ENCODE results near the gene MTF1.

Gene MTF1

DNA sequence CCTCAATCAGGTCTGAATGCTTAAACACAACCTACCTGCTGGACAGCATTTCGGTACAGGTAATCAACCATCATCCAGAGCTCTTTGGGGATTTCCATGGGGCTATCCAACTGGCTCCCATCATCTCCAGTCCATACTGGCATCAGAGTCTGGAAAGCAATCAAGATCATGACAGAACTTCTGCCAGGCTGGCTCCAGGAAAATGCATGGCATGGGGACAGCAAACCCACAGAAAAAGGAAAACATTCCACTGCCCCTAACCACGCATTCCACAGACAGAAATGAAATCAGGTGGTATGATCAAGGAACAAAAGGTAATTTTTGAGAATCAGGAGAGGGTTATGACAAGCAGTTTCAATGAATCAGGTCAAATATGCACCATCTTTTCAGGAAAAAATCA is 9.1 kb upstream of the MTF1 start:
- DNase-seq (ENCODE audit: low read depth in 2 of 2), result no peak

DNA sequence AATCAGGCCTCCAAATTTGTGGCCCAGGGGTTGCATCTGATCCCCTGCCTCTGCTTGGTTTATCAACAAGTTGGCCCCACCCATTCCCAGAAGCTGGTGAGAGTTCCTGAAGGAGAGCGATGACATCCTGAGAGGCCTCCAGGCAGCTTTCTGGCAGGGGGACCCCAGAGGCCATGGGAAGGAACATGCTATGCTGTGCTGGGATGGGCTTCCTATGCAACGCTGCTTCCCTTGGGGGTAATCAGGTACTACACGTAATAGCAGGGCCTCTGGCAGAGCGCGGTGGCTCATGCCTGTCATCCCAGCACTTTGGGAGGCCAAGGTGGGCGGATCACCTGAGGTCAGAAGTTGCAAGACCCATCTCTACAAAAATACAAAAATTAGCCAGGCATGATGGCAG is 8.4 kb upstream of the MTF1 start:
- no peak for DNase-seq (ENCODE audit: low read depth in 2 of 2)

DNA sequence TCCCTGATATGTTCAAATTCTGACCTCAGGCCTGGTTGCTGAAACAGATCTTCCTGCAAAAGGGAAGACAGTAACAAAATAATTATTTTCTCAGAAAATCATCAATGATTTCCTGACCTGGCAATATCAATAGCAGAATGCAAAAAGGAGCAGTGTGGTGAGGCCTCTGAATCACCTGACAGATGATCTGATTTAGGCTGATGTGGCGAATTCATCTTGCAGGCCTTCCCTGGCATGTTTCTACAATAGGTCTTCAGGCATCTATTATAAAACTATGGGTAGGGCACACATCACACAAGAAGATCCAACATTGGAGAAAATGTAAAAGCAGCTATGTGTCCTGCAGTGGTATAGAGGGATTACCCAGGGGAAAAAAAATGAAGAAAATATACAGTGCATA is 7.1 kb upstream of the MTF1 start:
- DNase-seq (ENCODE audit: low read depth in 2 of 2), result no peak

DNA sequence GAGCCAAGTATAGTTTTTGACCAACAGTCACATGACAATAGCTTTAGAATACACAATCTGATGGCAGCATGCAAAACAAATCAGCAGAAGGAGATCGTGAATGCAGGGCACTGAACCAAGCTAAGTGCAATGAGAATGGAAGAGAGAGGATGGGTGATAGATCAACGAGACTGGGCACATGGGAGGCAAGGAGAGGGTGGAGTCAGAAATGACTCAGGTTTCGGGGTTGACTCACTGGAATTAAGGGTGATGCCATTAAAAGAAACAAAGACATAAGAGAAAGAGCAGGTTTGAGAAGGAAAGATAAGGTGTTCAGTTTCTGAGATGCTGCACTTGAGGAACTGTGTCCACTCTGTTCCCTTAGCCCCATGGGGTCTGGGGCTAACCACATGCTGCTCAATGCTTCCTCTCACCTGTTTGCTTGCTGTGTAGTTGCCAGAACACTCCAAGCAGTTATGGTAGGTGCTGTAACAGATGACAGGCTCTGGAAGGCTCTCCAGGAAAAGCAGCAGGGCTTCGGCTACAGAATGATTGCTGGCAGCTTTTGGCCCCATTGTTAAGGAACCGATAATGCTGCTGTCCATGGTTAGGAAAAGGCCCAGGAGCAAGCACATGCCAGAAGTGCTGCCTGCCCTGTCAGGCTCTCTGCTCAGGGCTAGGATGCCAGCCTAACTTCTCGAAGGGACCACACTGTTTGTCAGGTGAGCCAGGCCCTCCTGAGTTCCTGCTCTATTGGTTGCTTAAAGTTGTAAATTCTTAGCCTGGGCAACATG is 6.1 kb upstream of the MTF1 start:
- DNase-seq (ENCODE audit: low read depth in 2 of 2), result no peak

DNA sequence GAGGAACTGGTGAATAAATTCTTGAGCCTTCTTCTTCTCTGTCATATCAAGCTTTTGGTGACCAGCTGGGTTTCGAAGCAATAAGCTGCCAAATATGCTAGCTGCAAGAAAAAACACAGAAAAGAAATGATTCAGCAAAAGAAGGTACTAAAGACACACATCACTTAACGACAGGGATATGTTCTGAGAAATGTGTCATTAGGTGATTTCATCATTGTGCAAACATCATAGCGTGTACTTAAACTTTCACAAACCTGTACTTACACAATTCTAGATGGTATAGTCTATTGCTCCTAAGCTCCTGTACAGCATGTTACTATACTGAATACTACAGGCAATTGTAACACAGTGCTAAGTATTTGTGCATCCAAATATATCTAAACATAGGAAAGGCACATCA is 2.9 kb upstream of the MTF1 start:
- no peak for DNase-seq (ENCODE audit: low read depth in 2 of 2)

DNA sequence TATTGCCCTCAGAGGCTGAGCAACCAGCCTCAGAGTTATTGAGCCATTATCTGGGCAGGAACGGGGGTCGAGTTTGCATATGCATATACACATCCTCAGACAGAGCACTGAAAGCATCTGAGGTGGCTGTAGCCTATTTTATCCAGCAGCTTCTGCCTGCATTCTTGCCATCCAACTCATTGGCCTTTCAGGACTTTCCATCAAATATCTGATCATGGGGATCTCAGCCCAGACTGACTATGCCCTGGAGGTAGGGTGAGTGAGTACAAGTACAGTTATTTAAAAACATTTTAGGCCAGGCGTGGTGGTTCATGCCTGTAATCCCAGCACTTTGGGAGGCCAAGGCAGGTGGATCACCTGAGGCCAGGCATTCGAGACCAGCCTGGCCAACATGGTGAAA is 1.8 kb upstream of the MTF1 start:
- no peak for DNase-seq (ENCODE audit: low read depth in 2 of 2)

DNA sequence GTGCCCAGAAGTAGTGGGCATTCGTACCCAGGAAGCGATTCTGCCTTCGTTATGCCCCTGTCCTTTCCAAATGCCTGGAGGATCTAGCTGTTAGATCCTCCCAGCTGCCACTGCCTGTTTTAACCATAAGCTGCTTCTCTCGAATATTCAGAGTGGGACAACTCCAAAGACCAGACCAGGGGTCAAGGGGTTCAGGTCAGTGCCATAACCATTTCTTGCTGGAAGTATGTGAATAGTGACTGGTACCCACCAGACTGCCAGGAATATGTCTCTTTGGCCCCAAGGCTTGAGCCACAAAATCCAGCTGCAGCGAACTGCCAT is 914 bp upstream of the MTF1 start:
- DNase-seq (ENCODE audit: low read depth in 2 of 2), result no peak

DNA sequence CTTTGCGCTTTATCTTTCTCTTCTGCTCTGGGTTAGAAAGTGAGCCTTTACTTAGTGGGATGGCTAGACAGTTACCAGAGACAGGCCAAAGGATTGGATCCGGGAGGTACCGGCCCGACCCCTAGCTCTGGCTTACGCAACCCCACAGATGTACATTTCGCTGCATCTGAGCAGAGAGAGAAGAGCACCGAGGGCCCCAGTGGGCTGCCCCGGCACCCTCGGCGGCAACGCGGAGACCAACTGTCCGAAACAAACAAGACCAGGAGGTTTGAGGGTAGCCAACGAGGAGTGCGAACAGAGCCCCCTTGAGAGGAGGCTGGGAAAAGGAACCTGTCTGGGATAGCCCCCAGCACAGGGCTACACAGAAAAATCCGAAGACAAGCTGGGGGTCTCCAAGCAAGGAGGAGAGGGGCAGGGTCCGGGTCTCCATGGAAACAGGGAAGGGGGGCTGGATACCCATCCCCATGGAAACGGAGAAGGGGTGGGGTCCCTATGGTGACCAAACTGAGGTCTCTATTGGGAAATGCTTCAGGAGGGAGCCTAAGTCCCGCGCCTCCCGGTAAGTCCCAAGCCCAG is 373 bp downstream of the MTF1 start:
- DNase-seq (ENCODE audit: low read depth in 2 of 2), result no peak

DNA sequence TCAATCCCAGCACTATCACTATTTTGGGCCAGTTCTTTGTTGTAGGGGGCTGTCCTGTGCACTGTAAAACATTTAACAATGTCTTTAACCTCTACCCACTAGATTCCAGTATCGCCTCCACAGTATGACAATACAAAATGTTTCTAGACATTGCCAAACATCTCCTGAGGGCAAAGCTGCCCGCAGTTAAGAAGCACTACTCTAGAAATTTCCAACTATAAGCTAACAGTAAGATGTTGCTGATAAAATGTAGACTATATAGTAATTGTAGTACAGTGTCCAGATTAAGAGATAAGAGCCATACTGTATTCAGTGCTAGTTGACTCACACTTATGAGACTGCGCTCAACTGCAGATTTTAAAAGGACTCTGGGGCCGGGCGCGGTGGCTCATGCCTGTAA is 5.0 kb downstream of the MTF1 start:
- no peak for DNase-seq (ENCODE audit: low read depth in 2 of 2)

DNA sequence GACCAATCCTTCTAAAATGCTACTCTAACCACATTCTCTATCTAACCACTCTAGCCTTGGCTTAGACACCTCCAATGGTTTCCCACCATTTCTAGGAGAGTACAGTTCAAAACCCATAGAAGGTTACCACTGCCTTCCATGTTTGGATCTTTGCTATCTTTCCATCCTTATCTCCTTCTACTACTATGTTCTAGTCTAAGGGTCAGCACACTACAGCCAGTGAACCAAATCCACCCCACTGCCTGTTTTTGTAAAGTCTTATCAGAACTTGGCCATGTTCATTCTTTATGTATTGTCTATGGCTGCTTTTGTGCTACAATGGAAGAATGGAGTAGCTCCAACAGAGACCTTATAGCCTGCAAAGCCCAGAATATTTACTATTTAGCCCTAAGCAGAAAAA is 6.2 kb downstream of the MTF1 start:
- no peak for DNase-seq (ENCODE audit: low read depth in 2 of 2)

DNA sequence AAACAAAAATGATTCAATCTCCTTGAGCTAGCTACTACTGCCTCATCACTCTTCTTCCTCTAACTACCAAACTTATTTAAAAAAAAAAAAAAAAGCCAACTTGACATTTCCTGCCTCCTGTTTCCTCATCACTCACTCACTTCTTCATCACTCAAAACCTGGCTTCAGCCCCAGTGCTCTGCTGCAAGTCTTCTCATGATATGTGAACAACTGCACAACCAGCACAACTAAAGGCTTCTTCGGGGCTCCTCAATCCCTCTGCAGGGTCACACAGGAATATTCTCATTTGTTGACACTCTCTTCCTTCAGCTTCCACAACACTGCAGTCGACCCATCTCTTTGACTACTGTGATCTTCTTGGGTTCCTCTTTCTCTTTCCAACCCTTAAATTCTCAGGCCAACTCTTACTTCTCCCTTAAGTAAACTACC is 7.6 kb downstream of the MTF1 start:
- DNase-seq (ENCODE audit: low read depth in 2 of 2), result no peak

DNA sequence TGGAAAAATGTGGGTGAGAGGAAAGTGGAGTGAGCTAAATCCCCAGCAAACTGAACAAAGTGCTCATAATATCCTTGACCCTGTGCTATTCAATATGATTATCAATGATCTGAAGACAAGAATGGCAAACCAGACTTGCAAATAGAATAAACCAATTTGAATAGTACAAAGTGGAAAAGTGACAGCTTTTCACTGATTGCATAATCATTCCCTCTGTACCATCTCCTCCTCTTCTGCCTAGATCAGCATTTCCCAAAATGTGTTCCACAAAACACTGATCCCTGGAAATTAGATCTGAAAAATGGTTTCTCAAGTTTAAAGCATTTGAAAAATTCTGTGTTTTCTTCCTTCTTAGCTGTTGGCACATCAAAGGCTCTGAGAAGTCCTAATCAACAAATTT is 8.1 kb downstream of the MTF1 start:
- DNase-seq (ENCODE audit: low read depth in 2 of 2), result no peak

DNA sequence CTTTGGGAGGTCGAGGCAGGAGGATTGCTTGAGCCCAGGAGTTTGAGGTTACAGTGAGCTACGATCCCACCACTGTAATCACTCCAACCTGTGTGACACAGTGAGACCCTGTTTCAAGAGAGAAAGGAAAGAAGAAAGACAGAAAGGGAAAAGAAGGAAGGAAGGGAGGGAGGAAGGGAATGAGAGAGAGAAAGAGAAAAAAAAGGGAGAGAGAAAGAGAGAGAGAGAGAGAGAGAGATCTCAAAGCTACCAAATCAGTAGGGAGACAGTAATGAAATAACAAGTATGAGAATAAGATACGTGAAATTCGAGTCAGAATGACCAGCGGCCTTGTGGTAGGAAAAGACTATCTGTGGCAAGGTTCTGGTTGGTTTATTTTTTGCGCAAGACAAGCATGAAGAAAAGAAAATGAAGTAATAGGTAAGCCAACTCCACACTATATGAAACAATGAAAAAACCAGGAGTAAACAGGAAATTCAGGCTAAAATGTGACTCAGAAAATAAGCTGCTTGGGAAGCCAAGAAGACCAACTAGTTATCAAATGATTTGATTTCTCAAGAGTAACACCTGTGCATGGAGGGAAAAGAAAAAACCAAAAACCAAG is 8.9 kb downstream of the MTF1 start:
- no peak for DNase-seq (ENCODE audit: low read depth in 2 of 2)

DNA sequence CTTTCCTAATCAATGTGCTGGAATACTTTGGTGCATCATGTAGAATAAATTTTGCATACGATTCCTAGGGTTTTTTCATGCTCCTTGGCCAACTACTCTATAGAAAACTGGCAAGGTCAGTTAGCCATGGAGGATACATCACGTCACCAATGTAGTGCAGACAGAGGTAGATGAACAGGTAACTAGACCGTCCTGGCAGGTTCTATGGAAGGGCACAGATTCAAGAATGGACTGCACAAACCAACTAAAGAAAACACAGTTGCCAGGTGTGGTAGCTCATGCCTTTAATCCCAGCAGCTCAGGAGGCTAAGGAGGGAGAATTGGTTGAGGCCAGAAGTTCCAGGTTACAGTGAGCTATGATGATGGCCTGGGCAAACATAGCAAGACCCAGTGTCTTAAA is 9.9 kb downstream of the MTF1 start:
- DNase-seq (ENCODE audit: low read depth in 2 of 2), result no peak

DNA sequence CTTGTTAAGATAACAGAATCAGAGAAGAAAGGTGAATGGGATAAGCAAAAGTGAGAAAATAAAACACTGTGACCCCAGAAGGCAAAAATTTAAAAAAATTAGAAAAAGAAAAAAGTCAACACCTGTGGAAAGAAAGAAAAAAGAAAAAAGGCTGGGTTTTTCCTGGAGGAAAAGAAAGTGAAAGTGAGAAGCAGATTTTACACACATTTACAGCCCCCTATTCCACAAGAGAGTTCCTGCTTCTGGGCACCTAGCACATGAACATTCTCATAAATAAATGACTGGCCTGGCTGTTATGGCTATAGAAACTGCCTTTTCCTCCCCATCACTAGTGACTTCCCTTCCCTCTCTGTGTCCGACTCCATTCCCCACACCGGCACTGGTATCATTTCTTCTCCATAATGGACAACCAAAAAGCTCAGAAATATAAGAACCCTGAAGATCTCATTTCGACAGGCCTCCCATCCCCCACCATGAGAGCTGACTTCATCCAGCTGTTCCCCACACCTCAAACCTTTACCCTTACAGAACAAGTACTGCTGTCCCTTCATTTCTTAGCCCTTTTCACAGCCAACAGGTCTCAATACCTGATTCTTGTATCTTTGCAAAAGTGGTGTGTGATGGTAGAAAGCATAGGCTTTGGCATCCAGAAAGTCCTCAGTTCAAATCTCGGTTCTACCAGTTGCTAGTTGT is 12.6 kb downstream of the MTF1 start:
- no peak for DNase-seq (ENCODE audit: low read depth in 2 of 2)

DNA sequence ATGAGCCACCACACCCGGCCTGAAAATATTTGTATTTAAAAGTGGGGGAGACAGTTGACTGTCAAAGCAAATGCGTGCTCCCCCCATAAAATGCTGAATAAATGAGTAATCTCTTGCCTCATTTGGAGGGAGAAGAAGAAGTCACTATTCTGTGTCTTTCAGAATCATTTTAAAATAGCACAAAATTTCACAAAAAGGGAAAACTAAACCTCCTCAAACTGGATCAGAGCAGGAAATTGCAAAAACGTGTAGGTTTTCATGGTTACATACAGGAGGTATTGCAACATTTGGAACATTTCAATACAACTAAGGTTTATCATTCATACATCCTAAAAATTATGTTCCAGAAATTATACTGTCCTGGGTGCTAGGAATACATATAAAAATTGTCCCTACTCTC is 13.6 kb downstream of the MTF1 start:
- no peak for DNase-seq (ENCODE audit: low read depth in 2 of 2)

DNA sequence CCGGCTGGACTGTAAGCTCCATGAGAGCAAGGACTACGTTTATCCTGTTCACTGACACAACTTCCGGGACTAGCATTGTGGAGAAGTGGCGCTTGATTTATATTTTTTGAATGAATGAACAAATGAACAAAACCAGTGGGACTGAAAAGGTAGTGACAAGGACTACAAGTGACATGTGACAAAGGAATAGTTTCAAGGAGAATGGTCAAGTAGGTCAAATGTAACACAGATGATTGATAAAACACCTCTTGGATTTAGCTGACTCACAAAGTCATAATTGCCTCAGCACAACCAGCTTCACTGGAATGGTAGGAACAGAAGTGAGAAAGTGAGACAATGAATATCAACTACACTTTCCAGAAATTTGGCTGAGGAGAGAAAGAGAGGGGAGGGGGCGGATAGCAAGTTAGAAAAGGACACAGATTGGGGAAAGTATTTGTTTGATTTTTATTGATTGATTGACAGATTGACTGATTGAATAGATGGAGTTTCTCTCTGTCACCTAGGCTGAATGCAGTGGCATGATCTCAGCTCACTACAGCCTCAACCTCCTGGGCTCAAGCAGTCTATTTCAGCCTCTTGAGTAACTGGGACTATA is 14.2 kb downstream of the MTF1 start:
- DNase-seq (ENCODE audit: low read depth in 2 of 2), result no peak

DNA sequence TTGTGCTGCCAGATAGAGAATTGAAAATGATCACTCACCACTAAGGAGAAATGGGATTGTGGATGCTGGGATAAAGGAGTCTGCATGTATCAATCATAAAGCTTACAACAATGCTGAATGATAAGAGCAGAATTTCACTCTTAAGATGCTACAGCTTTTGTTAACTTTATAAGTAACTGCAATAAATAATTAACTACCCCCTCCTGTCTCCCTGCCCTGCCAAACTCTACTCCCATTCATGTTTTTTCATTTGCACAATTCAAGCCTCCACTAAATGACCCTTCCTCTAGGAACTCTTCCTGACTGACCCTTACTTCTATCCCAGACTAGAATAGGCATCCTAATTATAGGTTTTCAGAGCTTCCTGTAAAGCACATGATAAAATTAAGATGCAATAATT is 14.9 kb downstream of the MTF1 start:
- DNase-seq (ENCODE audit: low read depth in 2 of 2), result no peak

DNA sequence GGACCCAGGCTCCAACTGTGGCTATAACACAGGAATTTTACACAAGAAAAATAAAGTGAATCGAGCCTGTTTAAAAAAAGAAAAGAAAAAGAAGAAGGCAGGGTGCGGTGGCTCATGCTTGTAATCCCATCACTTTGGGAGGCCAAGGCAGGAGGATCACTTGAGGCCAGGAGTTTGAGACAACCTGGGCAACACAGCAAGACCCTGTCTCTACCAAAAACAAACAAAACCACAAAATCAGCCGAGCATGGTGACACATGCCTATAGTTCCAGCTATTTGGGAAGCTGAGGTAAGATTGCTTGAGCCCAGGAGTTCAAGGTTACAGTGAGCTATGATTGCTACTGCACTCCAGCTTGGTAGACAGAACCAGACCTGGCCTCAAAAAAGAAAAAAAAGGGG is 17.7 kb downstream of the MTF1 start:
- DNase-seq (ENCODE audit: low read depth in 2 of 2), result no peak

DNA sequence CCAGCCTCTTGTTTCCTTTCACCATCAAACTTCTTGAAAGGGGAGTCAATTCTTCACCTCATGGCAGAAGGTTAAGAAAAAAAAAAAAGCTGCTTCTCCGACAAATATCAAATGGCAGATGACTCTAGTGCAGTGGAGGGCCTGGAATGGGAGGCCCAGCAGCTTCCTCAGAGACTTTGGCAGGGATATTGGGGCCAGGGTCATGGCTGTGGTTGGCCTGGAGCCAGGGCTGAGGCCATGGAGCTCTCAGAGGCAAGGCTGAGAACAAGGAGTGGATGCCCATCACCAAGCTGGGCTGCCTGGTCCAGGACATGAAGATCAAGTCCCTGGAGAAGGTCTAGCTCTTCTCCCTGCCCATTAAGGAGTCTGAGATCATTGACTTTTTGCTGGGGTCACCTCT is 18.7 kb downstream of the MTF1 start:
- DNase-seq (ENCODE audit: low read depth in 2 of 2), result no peak

DNA sequence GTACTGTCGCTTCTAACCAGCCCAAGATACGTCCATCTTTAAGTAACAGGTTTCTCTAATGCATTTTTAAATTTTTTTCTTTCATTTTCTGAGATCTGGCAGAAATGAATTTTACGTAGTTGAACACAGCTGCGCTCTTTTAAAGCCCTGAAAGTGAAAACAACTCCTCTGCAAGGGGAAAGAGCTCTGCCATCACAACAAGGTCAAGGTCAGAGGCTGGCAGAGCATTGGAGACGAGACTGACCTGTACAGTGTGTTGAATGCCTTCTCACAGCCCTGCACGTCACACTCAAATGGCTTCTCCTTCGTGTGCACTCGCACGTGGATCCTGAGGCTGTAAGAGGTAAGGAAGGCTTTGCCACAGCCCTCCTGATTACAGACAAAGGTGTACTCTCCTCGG is 19.7 kb downstream of the MTF1 start:
- no peak for DNase-seq (ENCODE audit: low read depth in 2 of 2)

DNA sequence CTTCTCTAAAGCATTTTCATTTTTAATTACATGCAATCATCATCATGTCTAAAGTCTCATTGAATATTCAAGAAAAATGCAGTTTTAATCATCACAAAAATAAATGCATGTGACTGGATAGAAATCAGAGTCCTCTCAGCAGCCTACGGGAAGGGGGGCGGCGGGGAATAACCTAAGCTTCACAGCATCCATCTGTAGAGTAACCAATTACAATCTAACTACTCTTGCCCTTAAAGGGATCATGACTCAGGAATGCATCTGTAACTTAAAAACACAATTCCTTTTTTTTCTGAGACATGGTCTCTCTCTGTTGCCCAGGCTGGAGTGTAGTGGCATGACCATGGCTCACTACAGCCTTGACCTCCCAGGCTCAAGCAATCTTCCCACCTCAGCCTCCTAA is 22.6 kb downstream of the MTF1 start:
- no peak for DNase-seq (ENCODE audit: low read depth in 2 of 2)

DNA sequence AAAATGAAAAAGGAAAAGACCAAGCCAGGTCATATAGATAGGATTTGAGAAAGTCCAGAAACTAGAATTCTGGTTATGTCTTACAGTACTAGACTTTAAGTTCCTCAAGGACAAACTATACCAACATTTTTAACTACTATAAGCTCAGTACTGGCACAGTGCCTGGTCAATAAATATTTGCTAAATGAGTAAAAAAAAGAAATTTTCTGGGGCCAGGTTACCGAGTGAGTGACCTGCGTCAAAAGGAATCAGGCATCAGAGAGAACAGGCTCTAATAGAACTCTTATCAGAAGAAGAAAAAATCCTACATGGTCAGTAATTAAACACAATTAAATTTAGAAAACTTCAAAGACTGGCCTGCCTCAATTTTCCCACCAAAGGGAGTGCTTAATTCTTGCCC is 27.6 kb downstream of the MTF1 start:
- no peak for DNase-seq (ENCODE audit: low read depth in 2 of 2)
